ENCODE measurements around the gene PRR33.

PRR33 gene

DNA sequence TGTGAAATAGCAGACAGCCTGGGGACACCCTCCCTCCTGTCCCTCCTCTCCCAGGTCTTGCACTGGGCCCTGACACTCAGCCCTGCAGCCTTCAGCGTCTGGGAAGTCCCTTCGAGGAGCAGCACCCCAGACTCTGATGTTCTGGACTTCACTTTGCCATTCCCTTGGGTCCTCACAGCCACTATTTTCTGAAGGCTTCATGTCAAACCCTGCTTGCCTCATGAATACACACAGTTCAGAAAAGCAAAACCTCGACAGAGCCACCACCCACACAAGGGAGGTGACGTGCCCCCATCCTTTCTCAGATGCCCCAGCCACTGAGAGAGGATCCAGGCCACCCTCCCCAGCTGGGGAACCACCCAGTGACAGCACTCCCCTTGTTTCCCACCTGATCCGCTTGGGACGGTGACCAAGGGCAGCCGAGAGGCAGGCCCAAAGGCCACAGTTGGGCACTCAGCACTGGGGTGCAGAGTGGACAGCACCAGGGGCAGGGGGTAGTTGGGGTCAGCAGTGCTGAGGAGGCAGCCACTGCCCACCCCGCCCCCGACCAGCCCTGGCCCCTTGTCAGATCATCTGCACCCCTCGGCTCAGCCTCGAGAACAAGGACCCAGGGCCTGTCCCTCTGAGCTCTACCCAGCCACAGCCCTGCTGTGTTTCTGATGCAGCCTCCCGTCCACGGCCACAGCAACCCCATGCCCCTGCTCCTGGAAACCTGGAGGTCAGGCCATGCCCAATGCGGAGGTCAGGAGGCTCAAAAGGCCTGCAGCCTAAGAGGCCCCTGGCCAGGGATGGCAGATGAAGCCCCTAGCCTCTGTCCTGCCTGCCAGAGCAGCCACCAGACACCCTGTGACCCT lies 24.7 kb upstream of the PRR33 start:
- DNase-seq (ENCODE audit: low spot score): no peak

DNA sequence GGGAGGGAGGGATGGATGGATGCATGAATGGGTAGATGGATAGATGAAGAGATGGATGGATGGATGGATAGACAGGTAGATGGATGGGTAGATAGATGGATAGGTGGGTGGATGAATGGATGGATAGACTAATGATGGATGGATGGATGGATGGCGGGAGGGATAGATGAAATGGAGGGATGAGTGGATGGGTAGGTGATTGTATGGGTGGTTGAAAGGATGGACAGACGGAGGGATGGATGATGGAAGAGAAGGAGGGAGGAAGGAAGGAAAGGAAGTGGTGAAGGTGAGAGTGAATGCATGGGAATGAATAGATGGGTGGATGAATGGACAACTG lies 24.1 kb upstream of the PRR33 start:
- DNase-seq (ENCODE audit: low spot score): no peak

DNA sequence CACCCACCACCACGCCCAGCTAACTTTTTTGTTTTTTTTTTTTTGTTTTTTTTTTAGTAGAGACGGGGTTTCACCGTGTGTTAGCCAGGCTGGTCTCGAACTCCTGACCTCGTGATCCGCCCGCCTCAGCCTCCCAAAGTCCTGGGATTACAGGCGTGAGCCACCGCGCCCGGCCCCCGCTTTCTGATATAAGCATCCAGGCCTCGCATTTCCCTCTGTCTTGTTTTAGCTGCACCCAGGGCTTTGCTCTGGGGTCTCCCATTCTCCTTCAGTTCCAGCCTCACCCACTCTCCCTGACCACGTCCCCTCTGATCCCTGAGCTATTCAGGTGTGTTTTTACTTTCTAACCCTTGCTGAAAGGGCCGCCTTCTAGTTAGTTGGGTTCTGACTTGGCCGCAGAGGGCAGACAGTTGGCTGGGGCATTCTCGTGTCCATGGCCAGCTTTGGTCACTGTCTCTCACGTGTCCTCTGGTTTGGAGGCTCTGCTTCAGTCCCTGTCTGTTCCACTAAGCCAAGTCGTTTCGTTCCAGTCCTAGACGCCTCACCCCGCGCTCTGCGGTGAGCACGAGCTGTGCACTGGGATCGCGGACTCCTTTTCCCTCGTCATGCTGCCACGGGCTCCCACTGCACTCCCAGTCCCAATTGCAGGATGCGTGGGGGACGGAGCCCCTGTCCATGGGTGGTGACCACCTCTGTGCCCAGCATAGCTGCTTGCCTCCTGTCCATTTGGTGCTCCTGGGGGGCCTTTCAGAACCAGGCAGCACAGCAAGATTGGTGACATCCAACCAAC lies 21.8 kb upstream of the PRR33 start:
- no peak for DNase-seq (ENCODE audit: low spot score)

DNA sequence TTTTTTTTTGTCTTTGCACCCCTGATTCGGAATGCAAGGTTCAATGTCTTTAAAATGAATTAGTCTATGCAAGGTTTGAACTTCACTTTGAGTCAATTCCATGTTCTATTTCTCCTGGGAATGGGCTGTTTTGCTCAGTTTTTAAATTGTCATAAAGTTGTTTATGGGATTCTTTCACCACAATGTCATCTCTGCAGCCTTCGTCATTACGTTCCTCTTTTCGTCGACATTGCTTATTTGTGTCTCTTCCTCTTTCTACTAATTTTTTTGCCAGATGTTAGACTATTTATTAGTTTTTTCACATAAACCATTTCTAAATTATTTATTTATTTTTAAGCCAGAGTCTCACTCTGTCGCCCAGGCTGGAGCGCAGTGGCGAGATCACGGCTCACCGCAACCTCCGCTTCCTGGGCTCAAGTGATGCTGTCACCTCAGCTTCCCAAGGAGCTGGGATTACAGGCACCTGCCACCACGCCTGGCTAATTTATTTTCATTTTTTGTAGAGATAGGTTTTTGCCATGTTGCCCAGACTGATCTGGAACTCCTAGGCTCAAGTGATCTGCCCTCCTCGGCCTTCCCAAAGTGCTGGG lies 20.7 kb upstream of the PRR33 start:
- no peak for DNase-seq (ENCODE audit: low spot score)

DNA sequence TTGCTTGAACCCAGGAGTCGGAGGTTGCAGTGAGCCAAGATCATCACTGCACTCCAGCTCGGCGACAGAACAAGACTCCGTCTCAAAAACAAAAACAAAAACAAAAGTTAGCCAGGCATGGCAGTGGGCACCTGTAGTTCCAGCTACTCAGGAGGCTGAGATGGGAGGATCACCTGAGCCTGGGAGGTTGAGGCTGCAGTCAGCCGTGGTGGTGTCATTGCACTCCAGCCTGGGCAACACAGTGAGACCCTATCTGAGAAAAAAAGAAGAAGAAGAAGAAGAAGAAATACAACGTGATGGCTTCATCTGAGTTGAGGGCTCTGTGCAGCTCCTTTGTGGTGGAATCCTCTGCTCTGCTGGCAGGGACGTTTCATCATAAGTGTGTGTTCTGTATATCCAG lies 17.8 kb upstream of the PRR33 start:
- DNase-seq (ENCODE audit: low spot score): no peak

DNA sequence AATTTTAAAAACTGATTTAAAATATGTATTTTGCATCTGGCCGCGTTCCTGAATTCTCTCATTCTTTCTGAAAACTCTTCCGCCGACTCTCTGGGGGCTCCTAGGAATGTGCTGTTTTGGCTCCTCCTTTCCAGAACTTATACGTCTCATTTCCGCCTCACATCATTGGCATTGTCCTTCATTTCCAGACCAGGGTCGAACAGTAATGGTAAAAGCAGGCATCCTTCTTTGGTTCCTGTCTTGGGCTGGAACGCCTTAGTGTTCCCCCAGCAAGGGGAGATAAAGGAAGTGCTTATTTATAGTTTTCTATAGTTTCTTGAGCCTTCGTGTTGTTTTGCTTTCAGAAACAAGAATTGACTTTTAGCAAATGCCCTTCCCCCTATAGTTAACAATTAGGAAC lies 16.9 kb upstream of the PRR33 start:
- no peak for DNase-seq (ENCODE audit: low spot score)

DNA sequence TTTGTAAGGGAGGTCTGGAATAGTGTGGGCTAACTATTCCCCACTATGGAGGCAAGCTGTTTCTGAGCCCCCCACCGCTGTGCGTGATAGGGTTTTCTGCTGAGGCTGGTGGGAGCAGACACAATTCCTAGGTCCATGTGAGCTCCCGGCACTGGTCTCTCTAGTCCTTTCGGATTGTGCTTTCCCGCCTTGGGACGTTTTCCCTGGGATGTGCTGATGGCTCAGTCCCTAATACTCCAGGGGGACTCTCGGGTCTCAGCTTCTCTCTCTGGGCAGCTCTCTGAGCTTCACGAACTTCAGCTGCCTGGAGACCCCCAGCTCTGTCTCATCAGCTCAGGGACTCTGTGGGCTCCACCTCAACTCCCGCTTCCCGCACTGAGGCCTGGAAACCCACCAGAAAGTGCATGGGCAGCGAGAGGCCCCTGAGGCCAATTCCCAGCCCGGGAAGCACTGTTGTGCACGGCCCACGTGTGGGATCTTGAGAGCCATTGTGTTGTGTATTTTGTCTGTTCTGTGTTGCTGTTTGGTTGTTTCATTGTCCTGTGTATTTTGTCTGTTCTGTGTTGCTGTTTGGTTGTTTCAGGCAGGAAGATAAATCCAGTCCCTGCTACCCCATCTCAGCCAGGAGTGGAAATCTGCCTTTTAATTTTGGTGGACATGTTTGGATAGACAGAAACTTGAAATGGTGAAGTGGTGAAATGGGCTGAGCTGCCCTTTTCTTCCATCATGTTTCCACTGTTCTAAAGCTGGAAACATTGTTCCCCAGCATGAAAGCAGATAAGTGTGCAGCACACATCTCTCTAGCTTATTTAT lies 15.1 kb upstream of the PRR33 start:
- DNase-seq (ENCODE audit: low spot score): no peak

DNA sequence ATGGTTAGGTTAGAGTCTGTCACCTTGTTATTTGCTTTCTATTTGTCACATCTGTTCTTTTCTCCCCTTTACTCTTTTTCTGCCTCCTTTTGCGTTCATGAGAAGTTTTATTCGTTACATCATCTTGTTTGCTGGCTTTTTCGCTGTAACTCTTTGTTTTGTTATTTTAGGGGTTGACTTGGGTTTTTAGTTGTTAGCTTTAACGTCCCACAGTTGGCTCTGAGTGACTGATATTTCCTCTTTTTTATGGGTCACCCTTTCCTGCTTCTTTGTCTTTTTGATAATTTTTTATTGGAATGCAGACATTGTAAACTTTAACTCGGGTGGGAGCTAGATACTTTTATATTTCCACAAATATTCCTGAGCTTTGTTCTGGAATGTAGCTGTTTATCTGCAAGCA lies 14.5 kb upstream of the PRR33 start:
- no peak for DNase-seq (ENCODE audit: low spot score)

DNA sequence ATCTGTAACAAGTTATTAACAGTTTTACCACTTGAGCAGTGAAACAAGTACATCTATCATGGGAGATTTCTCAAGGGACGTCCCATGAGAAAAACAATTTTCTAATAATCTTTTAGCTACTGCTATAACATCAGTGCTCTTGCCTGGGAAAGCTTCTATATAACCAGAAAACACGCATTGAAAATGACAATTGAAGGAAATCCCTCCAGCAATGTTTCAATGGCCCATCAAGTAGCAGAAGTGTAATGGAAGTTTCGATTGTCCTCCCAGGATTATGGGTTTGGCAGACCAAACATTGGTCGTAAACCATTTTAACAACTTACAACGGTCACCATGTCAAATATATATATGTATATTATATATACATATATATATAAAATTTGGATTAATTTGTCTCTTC lies 8.0 kb upstream of the PRR33 start:
- DNase-seq (ENCODE audit: low spot score): no peak

DNA sequence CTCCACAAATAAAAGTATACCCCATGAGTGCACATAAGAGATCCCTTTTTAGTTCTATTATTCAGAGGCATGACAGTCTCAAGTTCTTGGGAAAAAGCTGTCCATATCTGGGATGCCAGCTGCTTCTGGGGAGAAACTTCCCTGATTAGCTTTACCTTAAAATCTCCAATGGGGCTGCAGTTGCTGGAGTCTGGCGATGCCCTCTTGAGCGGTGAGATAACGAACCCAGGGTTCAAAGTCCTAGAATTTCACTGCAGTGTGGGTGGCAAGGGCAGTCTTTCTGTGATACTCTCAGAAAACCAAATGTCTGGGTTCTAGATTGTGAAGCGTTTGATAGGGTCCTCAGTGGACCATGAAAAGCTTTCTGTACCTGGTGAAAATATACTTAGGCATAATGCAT lies 7.4 kb upstream of the PRR33 start:
- DNase-seq (ENCODE audit: low spot score): no peak

DNA sequence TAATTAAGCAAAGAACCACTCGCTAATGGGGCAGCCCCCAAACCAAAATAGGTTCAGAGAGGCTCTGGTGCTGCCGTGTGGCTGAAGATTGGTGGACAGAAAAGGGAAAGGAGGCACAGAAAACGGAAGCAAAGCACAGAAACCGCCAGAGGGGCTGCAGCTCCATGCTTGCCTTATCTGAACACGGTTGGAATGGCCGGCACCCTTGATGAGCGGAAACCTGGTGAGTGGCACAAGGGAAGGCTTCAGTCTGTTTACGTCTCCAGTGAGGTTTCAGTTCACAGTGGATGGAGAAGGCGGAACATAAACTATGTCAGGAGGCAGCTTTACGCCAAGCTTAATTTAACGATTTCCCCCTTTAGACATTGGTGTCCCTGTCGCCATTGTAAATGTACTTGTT lies 5.2 kb upstream of the PRR33 start:
- no peak for DNase-seq (ENCODE audit: low spot score)

DNA sequence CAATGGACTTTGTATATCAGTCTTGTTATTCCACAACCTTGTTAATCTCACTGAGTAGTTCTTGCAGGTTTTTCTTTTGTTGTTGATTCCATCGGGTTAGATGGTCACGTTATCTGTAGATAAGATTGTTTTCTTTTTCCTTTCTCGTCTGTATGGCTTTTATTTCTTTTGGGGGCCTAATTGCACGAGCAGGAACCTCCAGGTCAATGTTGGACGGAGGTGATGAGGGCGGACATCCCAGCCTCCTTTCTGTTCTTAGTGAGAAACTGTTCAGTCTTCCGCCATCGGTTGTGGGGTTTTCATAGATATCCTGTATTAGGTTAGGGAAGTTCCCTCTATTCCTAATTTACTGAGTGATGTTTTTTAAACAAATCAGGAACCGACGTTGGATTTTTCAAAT lies 4.8 kb upstream of the PRR33 start:
- no peak for DNase-seq (ENCODE audit: low spot score)

DNA sequence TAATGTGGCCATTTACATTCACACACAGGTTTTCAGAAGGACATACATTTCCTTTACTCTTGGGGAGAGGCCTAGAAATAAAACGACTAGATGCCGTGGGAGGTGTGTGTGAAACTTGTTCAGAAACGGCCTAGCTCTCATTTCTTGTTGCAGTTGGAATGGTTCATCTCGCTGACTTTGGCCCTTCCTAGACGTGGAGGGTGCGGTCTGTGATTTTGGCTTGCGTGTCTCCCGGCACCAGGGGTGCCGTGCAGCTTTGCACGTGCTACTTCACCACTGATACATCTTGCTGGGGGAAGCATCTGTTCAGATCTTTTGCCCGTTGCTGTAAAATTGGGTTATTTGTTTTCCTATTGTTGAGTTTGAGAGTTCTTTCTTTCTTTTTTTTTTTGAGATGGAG lies 3.1 kb upstream of the PRR33 start:
- no peak for DNase-seq (ENCODE audit: low spot score)

DNA sequence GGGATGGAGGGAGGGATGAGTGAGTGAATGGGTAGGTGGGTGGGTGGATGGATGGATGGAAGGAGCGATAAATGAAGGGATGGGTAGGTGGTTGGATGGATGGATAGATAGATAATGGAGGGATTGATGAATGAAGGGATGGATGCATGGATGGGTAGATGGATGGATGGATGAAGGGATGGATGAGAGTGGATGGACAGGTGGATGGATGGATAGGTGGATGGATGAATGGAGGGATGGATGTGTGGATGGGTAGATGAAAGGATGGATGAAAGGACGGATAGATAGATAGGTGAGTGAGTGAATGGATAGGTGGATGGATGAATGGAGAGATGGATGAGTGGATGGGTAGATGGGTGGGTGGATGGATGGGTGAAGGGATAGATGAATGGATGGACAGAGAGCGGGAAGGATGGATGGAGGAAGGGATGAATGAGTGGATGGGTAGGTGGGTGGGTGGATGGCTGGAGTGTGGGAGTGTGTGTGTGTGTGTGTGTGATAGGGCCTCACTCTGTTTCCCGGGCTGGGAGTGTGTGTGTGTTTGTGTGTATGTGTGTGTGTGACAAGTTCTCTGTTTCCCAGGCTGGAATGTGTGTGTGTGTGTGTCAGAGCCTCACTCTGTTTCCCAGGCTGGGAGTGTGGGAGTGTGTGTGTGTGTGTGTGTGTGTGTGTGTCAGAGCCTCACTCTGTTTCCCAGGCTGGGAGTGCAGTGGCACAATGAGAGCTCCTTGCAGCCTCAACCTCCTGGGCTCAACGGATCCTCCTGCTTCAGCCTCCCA lies 2.1 kb upstream of the PRR33 start:
- no peak for DNase-seq (ENCODE audit: low spot score)

DNA sequence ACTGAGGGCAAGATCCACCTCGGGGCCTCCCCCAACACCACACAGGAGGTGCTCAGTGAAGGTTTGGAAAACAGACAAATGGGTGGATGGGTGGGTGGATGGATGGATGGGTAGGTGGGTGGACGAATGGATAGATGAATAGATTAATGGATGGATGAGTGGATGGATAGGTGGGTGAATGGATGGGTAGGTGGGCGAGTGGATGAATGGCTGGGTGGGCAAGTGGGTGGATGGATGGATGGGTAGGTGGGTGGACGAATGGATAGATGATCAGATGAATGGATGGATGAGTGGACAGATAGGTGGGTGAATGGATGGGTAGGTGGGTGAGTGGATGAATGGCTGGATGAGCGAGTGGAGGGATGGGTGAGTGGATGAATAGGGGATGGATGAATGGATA lies 863 bp upstream of the PRR33 start:
- no peak for DNase-seq (ENCODE audit: low spot score)

DNA sequence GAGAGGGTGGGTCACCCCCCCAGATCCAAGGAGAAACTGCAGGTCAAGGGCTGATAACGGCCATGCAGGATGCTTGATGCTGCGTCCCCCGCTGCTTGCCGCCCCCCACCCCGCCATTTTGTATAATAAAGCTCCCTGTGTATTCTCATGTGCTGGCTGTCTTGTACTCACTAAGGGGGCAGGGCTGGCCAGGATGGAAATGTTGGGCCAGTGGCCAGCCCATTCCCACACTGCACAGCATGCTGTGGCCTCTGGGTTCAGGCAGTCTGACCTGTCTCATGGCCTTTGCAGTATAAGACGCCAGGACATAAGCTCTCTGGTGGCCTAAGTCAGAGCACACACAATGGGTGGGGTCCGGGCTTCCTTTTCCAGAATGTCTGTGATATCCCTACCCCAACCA lies 421 bp upstream of the PRR33 start:
- DNase-seq (ENCODE audit: low spot score): no peak

DNA sequence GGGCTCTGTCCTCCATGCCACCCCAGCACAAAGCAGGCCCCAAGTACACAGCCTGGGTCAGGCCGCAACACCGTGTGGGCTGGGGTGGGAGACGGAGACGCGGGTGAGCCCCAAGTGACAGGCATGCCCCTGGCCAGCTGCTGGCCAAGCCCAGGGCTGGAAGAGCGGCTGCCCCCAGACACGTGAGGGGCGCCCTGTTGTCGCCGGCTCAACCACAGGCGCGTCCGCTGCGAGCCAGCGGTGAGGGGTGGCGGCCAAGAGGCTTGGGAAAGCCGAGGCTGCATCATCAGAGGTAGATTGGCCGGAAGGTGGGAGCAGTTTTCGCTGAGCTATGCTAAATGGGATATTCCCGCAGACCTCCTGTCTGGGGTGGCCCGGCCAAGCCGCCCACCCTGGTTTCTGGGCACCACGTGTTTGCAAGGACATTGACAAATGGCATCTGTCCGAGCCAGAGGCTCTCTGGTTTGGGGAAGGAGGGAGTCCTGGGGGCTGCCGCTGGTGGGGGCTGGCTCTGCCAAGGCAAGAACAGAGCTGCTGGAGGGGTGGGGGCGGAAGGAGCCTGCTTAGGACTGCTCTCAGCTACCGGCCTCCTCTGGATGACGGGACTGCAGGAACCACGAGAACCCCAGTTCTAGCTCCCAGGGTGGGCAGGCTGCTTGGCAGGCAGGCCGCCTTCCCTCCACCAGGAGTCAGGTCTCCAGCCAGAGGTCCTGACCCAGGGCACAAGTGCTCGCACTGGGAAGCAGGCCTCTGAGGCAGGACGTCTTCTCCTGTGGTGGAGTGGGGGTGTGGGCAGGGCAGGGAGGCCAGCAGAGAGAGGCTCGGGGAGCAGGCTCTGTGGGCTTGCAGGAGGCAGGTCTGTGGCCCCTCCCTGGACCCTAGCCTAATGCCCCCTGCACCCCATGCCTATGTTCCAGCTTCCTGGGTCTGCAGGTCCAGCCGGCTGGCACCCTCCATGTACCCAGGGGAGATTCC lies 552 bp downstream of the PRR33 start:
- no peak for DNase-seq (ENCODE audit: low spot score)

DNA sequence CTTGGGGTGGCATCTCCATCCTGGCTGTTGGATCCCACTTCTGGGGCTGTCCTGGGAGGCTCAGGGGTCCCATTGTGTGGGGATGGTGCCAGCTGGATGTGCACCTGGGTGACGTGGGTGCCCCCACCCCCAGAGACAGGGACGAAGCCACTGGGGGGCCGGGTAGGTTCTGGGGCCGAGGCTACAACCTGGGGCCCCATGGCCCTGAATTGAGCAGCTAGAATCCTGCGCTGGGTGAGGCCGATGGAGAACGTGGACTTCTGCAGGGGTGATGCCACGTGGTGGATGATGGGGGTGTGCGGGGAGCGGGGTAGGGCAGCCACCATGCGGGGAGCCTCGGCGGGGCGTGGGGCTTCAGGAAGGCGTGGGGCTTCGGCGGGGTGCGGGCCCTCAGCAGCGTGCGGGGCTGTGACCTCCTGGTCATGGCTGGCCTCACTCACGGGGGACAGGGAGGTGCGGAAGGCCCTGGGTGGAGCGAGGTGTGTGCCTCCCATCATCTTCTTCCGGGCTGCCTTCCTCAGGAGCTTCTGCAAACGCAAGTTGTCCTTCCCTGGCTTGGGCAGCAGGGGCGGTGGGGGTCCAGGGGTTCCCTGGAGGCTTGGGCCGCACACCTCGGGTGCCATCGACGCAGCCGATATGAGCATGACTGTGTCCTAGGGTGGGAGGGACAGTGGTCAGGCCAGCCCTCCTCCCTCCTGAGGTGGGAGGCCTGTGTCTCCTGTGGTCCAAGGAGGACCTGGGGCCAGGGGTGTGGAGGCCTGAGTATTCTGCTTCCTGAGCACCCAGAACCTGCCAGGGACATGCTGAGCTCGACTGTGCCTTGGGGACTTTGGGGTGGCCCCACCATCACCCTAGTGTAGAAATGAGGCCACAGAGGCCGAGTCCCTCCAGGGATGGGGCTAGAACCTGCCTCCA lies 1.5 kb downstream of the PRR33 start:
- DNase-seq (ENCODE audit: low spot score): no peak

DNA sequence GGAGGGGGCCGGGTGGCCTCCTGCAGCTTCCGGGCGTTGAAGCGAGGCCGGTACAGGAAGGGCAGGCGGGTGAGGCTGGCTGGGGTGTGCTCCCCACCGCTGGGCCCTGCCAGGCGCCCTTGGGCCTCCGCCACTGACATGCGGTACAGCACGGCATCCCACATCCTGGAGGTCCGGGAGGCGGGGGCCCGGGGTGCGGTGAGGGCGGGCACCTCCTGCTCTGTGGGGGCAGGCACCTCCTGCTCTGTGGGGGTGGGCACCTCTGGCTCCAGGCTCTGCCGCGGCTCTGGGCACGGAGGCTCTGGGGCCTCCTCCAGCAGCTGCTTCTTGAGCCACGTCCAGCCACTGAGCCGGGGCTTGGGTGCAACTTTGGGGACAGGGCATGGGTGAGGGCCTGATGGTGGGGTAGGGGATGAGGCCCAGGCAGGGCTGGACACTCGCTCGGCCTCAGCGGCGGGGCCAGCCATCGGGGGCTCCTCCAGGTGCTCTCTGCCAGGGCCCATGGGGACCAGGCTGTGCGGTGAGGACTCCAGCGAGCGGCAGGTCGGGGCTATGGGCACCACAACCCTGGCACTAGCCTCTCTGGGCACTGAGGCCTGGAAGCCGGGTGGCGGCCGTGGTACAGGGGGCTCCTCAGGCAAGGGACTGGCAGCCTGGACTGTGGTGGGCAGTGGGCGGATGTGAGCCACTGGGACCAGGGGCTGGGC lies 2.3 kb downstream of the PRR33 start:
- peak; percentile 72 for DNase-seq (ENCODE audit: low spot score)

Measured in CD4-positive, alpha-beta T cell treated with Interleukin-2 at 100 ng/mL for 4 hours (primary cell).